K562 (cell line): Measurements from ENCODE around the gene POU3F1. TPM values are rescaled to one million over a fixed set of nuclear protein-coding genes. Genes with fewer than 3 reads are reported as not detected.

Source experiments
- BRD9 ChIP-seq: fragments of 450-650 bp; IDR thresholded peaks from 2 replicates; pipeline ENCODE4 v1.6.1; 2018; ENCODE audit warnings: low read depth; ENCODE audit not compliant: partially characterized antibody
- C11orf30 ChIP-seq: fragments of 450-650 bp; IDR thresholded peaks from 2 replicates; pipeline ENCODE4 v1.6.1; 2016; ENCODE audit warnings: low read depth, mild to moderate bottlenecking
- GTF2F1 ChIP-seq: IDR thresholded peaks from 2 replicates; pipeline ENCODE4 v1.6.1; 2011; ENCODE audit warnings: low read depth, low read length, improper control_type of control experiment
- ILK ChIP-seq: fragments of 450-650 bp; IDR thresholded peaks from 2 replicates; pipeline ENCODE4 v1.6.1; 2016; ENCODE audit warnings: missing genetic modification characterization, low read depth, mild to moderate bottlenecking, missing compliant biosample characterization, moderate library complexity, borderline replicate concordance
- NCOR1 ChIP-seq: fragments of 450-650 bp; IDR thresholded peaks from 2 replicates; pipeline ENCODE4 v1.6.1; 2016; ENCODE audit warnings: mild to moderate bottlenecking, moderate library complexity
- PCBP2 ChIP-seq: fragments of 200-400 bp; formaldehyde crosslinking; IDR thresholded peaks from 2 replicates; pipeline ENCODE4 v1.6.1; 2018; ENCODE audit warnings: low read length, low read depth, mild to moderate bottlenecking, moderate library complexity; ENCODE audit not compliant: poor library complexity, severe bottlenecking
- PHF21A ChIP-seq: fragments of 450-650 bp; IDR thresholded peaks from 2 replicates; pipeline ENCODE4 v1.6.1; 2017; ENCODE audit warnings: low read depth, borderline replicate concordance
- PHTF2 ChIP-seq: fragments of 250-450 bp; sonication (Bioruptor Pico); IDR thresholded peaks from 2 replicates; pipeline ENCODE4 v1.5.0; 2021; ENCODE audit warnings: mild to moderate bottlenecking
- PURB ChIP-seq: sonication (generic); formaldehyde crosslinking; IDR thresholded peaks from 2 replicates; pipeline ENCODE4 v1.9.0; 2021; ENCODE audit warnings: low read depth, mild to moderate bottlenecking, missing genetic modification reagents
- ZBTB17 ChIP-seq: fragments of 450-650 bp; formaldehyde crosslinking; IDR thresholded peaks from 2 replicates; pipeline ENCODE4 v1.4.0; 2020; ENCODE audit warnings: mild to moderate bottlenecking
- ZSCAN29 ChIP-seq: fragments of 450-650 bp; IDR thresholded peaks from 2 replicates; pipeline ENCODE4 v1.6.1; 2017
- polyA plus RNA-seq, 8 experiments: library from polyadenylated mRNA; depleted of rRNA in 4 of 8; stranded (reverse) in 5 of 8; unstranded in 3 of 8; fragments of >200 nt; fragmentation: Nextera tagmentation in 2 of 8; fragmentation: Illumina TruSeq in 1 of 8; extraction: Ambion mirVana in 2 of 8; extraction: Trizol in 1 of 8; gene quantifications; 2 replicates each; pipeline versions ENCODE4 v1.2.1 to v1.2.3, GENCODE V29; 2011 to 2014; ENCODE audit warnings: inconsistent platforms in 1 of 8, missing spikeins in 1 of 8
- total RNA-seq, 7 experiments: library from RNA; depleted of rRNA in 6 of 7; stranded (reverse); fragments of >200 nt in 6 of 7; fragmentation: Illumina TruSeq in 2 of 7; extraction: Trizol in 2 of 7; gene quantifications; 2 replicates each; pipeline versions ENCODE4 v1.2.1 to v1.2.3, GENCODE V29; 2011 to 2021; ENCODE audit warnings: low replicate concordance in 1 of 7
- TF ChIP-seq, protein P1 (sequence below): fragments of 150-350 bp; IDR thresholded peaks from 2 replicates; pipeline ENCODE4 v1.6.1; 2014; ENCODE audit warnings: low read depth, mild to moderate bottlenecking, low read length, borderline replicate concordance
- TF ChIP-seq, protein P2 (sequence below): fragments of 250-450 bp; sonication (Bioruptor Pico); IDR thresholded peaks from 2 replicates; pipeline ENCODE4 v1.8.0; 2022; ENCODE audit warnings: moderate library complexity, mild to moderate bottlenecking, inconsistent platforms
- TF ChIP-seq, protein P3 (sequence below): sonication (generic); formaldehyde crosslinking; IDR thresholded peaks from 2 replicates; pipeline ENCODE4 v1.8.1; 2022; ENCODE audit warnings: missing genetic modification reagents
- TF ChIP-seq, protein P4 (sequence below): sonication (generic); formaldehyde crosslinking; IDR thresholded peaks from 2 replicates; pipeline ENCODE4 v1.8.0; 2023; ENCODE audit warnings: mild to moderate bottlenecking, missing genetic modification reagents

POU3F1 gene
- total and polyA plus RNA-seq, 9 of the 15 experiments (the other 6 are each of a cell fraction or from before 2014, with no cell fraction given), result 0.09 TPM; not detected in 8

DNA sequence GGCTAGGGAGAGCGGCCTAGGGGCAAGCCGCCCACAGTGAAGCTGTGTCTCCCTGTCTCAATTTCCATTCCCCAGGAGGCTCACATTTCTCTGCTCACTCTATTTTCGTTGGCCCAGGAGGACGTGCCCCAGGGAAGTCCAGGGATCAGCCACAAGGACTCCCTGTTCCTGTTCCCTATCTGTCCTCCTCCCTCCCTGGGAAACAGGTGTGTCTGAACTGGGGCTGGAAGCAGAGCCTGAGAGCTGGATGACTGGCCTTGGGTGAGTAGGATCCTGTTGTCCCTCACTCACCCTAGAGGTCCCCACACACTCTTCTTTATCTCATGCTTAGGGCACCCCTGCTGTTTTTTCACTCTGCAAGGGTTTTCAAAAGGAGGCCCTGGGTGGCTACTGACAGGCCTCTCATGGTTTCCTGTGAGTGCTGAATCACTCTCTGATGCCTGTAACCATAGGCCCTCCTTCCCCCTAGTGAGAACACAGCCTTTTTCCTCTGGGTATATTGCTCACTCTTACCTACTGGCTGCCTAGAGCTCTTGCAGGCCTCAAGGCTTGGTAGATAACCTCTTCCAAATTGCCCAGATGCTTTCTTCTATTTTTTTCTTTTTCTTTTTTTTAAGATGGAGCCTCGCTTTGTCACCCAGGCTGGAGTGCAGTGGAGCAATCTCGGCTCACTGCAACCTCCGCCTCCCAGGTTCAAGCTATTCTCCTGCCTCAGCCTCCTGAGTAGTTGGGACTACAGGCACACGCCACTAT, 37.3 kb downstream of the POU3F1 start (continued):
- TF ChIP-seq PCBP2, result no peak
- TF ChIP-seq, protein P1, sequence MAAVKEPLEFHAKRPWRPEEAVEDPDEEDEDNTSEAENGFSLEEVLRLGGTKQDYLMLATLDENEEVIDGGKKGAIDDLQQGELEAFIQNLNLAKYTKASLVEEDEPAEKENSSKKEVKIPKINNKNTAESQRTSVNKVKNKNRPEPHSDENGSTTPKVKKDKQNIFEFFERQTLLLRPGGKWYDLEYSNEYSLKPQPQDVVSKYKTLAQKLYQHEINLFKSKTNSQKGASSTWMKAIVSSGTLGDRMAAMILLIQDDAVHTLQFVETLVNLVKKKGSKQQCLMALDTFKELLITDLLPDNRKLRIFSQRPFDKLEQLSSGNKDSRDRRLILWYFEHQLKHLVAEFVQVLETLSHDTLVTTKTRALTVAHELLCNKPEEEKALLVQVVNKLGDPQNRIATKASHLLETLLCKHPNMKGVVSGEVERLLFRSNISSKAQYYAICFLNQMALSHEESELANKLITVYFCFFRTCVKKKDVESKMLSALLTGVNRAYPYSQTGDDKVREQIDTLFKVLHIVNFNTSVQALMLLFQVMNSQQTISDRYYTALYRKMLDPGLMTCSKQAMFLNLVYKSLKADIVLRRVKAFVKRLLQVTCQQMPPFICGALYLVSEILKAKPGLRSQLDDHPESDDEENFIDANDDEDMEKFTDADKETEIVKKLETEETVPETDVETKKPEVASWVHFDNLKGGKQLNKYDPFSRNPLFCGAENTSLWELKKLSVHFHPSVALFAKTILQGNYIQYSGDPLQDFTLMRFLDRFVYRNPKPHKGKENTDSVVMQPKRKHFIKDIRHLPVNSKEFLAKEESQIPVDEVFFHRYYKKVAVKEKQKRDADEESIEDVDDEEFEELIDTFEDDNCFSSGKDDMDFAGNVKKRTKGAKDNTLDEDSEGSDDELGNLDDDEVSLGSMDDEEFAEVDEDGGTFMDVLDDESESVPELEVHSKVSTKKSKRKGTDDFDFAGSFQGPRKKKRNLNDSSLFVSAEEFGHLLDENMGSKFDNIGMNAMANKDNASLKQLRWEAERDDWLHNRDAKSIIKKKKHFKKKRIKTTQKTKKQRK, result no peak
- TF ChIP-seq, protein P2, sequence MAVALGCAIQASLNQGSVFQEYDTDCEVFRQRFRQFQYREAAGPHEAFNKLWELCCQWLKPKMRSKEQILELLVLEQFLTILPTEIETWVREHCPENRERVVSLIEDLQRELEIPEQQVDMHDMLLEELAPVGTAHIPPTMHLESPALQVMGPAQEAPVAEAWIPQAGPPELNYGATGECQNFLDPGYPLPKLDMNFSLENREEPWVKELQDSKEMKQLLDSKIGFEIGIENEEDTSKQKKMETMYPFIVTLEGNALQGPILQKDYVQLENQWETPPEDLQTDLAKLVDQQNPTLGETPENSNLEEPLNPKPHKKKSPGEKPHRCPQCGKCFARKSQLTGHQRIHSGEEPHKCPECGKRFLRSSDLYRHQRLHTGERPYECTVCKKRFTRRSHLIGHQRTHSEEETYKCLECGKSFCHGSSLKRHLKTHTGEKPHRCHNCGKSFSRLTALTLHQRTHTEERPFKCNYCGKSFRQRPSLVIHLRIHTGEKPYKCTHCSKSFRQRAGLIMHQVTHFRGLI (CRISPR knock-in tag), result 0 out of 2 replicates have a peak, but pooled peaks have one; percentile 44
- TF ChIP-seq ILK (tag), result no peak
- no peak for TF ChIP-seq ZSCAN29
- TF ChIP-seq NCOR1, result peak; percentile 40; the same call in 1 of the 2 replicates
- TF ChIP-seq PHTF2 (CRISPR knock-in tag), result no peak
- TF ChIP-seq PURB (CRISPR knock-in tag), result no peak
- TF ChIP-seq BRD9, result peak; percentile 68
- peak; percentile 95 for TF ChIP-seq C11orf30
- TF ChIP-seq GTF2F1, result peak; percentile 23; the same call in 1 of the 2 replicates
- 0 out of 2 replicates have a peak, but pooled peaks have one; percentile 26 for TF ChIP-seq PHF21A
- 0 out of 2 replicates have a peak, but pooled peaks have one; percentile 29 for TF ChIP-seq ZBTB17 (CRISPR knock-in tag)
- TF ChIP-seq, protein P3, sequence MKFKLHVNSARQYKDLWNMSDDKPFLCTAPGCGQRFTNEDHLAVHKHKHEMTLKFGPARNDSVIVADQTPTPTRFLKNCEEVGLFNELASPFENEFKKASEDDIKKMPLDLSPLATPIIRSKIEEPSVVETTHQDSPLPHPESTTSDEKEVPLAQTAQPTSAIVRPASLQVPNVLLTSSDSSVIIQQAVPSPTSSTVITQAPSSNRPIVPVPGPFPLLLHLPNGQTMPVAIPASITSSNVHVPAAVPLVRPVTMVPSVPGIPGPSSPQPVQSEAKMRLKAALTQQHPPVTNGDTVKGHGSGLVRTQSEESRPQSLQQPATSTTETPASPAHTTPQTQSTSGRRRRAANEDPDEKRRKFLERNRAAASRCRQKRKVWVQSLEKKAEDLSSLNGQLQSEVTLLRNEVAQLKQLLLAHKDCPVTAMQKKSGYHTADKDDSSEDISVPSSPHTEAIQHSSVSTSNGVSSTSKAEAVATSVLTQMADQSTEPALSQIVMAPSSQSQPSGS (CRISPR knock-in tag), result no peak
- TF ChIP-seq, protein P4, sequence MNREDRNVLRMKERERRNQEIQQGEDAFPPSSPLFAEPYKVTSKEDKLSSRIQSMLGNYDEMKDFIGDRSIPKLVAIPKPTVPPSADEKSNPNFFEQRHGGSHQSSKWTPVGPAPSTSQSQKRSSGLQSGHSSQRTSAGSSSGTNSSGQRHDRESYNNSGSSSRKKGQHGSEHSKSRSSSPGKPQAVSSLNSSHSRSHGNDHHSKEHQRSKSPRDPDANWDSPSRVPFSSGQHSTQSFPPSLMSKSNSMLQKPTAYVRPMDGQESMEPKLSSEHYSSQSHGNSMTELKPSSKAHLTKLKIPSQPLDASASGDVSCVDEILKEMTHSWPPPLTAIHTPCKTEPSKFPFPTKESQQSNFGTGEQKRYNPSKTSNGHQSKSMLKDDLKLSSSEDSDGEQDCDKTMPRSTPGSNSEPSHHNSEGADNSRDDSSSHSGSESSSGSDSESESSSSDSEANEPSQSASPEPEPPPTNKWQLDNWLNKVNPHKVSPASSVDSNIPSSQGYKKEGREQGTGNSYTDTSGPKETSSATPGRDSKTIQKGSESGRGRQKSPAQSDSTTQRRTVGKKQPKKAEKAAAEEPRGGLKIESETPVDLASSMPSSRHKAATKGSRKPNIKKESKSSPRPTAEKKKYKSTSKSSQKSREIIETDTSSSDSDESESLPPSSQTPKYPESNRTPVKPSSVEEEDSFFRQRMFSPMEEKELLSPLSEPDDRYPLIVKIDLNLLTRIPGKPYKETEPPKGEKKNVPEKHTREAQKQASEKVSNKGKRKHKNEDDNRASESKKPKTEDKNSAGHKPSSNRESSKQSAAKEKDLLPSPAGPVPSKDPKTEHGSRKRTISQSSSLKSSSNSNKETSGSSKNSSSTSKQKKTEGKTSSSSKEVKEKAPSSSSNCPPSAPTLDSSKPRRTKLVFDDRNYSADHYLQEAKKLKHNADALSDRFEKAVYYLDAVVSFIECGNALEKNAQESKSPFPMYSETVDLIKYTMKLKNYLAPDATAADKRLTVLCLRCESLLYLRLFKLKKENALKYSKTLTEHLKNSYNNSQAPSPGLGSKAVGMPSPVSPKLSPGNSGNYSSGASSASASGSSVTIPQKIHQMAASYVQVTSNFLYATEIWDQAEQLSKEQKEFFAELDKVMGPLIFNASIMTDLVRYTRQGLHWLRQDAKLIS (CRISPR knock-in tag), result no peak
